ENCODE measurements around the gene CST4.
"Not testable (repeated sequence)": the region's sequence is repeated elsewhere in the genome, so short reads cannot be mapped to it uniquely, and the experiment has no call there.

Gene CST4

DNA sequence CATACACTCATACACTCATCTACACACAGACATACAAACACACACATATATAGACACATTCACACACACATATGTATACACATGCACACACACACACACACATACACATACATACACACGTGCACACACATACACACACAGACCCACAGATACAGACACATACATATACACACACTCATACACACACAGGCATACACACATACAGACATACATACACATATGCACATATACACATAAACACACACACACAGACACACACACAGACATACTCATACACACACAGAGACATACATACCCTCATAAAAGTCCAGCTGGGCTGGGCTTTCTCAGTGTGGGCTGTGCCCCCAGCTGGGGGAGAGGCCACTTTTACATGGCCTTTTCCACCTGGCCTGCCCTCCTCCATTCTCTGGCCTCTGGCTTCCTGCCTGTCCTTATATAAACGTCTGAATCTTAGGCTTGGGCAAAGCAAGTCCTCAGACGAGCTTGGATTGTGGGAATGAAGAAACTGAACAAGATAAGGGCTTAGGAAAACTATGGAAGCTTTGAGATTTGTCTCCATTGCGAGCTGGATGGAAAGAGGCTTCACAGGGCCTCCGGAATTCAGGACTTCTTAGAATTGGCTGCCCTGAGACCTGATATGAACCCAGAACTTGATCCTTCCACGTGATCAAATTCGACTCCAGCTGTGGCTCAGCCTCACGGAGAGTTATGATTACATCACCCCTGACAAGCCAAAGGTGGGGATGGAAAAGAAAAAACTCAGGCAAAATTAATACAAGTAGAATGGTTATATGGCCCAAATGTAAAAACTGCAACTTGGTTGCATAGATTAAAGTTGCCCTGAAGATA lies 28.6 kb downstream of the CST4 start:
- no peak for DNase-seq (ENCODE audit: low read depth)

DNA sequence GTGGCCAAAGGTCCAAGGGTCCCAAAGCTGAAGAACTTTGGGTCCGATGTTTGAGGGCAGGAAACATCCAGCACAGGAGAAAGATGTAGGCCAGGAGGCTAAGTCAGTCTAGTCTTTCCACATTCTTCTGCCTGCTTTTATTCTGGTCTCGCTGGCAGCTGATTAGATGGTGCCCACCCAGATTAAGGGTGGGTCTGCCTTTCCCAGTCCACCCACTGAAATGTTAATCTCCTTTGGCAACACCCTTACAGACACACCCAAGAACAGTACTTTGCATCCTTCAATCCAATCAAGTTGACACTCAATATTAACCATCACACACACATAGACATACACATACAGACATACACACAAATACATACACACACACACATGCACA lies 29.2 kb downstream of the CST4 start:
- DNase-seq (ENCODE audit: low read depth) = not testable (repeated sequence)

DNA sequence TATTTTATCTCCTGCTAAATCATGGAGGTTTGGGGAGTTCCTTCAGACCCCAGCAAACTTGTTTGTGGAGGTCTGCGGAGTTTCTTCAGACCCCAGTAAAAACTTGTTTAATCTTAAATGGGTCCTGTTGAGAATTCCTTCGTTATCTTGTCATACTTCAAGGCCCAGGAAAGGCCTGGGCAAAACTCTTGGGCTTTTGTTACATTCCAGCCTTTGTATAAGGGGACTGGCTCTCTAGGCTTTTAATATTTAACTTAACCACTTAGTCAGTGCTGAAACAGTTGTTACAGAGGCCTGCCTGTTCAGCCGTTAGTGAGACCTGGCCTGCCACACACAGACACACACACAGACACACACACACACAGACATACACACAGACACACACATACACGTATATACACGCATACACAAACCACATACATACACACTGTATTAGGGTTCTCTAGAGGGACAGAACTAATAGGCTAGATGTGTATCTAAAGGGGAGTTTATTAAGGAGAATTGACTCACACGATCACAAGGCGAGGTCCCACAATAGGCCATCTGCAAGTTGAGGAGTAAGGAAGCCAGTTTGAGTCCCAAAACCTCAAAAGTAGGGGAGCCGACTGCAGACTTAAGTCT lies 29.7 kb downstream of the CST4 start:
- DNase-seq (ENCODE audit: low read depth) = no peak

DNA sequence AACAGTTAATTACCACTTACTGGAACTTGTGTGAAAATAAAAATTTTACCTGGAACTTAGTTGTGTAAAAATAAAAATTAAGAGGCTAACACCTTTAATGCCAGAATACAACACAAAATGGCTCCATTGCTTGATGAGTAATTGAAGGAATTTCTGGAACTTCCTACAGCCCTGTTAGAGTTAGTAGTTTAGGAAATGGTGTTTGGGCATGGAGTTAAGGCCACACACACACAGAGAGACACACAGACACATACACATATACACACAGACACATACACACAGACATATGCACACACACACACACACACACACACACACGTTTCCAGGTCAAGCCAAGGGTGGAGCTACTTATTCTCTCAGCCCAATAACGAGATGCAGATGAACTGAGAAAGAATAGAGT lies 30.5 kb downstream of the CST4 start:
- DNase-seq (ENCODE audit: low read depth) = no peak

DNA sequence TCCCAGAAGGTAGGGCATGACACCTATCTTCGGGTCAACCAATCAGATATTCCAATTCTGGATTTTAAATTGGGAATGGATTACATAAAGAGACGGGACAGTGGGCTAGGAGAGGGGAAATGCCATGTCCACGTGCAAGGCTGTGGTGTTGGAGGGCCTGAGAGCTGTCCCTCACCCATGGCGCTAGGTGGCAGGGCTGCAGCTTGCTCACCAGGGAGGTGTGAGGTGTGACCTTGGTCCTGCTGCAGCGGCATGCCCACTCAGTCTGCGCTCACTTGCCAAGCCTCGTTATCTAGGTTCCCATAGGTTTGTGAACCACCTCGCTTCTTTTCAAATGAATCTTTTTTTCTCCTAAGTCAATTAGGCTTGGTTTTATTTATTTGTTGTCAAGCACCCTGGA lies 31.6 kb downstream of the CST4 start:
- no peak for DNase-seq (ENCODE audit: low read depth)

DNA sequence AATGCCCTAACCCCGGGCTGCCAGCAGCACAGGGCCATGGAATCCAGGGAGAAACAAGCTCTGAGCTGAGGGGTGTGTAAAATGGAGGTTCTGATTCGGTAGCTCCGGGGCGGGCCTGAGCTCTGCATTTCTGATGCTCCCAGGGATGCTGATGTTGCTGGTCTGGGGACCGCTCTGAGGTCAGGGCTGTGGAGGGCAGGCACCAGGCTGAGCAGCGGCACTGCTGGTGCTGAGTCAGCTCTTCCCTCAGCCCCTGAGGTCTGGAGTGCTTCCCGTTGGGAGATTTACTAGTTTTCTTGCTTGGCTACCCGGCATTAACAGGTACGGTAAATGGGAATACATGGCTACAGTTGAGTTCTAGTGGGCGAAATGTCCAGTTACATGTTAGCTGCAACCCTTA lies 32.5 kb downstream of the CST4 start:
- DNase-seq (ENCODE audit: low read depth) = no peak

DNA sequence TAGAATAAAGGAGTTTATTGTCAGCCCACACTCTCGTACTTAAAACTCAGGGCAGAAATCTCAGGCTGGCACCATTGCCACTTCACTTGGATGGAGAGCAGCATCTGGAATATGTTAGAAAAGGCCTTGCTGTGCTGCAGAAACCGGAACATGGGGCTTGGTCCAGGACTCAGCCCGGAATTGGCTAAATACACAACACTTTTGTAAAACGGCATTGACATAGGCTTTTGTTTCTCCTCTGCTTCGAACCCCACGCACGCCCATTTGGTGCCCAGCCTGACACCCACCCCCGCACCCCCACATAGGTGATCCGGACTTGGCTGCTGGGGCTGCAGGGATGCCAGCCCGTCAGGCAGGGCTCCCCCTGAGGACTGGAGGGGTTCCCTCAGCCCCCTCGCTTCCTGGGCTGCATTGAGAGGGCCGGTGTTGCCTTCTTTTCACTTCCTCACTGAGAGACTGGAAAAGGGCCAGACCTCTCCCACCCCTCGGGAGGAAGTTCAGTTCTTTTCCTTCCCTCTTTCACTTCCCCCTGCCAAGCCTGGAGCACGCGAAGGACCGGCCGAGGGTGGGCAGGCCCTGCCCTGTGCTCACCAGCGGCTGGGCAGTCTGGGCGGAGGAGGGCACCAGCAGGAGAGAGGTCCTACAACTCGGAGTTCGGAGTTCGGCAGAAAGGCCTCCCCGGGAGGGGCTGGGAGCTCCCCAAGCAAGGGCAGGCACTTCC lies 33.2 kb downstream of the CST4 start:
- no peak for DNase-seq (ENCODE audit: low read depth)

DNA sequence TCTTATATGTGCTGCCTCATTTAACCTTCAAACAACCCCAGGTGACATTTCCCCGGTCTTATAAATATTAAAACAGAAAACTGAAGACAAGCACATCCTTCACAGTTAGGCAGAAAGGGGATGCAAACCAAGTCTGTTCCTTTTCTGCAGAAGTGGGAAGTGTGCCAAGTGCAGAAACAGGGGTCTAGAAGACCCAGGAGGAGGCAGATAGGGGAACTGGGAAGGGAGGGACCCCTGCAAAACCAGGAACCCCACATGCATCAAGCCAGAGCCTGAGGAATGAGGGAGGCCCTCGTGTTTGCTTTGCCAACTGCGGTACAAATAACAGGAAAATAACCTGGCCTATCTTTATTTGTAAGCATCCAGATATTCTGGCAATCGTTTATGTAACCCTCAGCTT lies 34.1 kb downstream of the CST4 start:
- no peak for DNase-seq (ENCODE audit: low read depth)

DNA sequence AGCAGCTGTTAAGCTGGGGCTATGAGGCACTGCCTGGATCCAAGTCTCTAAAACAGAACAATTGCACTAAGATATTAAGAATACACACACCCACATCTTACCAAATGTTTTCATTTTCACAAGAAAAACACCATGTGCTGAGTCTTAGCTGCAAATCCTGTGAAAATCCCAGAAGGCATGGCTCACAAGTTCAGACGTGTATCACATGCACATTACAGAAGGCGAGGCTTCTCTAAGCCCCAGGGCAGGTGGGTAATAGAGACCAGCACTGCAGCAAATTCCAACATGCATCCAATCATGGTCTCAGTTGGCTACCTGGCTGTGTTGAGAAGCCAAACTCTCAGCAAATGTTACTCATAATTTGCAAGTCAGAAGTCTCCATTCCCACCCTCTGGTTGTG lies 34.8 kb downstream of the CST4 start:
- no peak for DNase-seq (ENCODE audit: low read depth)

DNA sequence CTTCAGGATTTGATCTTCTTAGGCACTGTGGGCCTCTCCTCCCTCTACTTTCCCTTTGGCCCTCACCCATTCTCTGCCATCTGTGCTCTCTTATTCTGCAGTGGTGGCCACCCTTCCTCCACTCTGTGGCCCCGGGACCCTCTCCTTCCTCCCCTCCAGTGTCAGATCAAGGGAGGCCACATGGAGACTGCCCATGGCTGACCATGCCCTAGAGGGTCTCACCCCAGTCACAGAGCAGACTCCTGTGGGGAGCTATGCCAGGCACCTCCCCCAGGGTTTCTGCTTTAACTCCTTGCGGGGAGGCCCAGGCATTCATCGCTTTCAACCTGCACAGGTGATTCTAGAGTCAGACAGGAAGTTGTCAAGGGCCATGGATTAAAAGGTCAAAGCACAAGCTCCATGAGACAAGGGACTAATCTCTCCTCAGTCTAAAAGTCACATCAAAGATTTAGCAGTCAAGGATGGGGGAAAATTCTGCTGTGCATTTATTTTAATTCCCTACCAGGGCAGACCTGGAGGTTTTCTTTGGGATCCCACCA lies 35.4 kb downstream of the CST4 start:
- DNase-seq (ENCODE audit: low read depth) = no peak

DNA sequence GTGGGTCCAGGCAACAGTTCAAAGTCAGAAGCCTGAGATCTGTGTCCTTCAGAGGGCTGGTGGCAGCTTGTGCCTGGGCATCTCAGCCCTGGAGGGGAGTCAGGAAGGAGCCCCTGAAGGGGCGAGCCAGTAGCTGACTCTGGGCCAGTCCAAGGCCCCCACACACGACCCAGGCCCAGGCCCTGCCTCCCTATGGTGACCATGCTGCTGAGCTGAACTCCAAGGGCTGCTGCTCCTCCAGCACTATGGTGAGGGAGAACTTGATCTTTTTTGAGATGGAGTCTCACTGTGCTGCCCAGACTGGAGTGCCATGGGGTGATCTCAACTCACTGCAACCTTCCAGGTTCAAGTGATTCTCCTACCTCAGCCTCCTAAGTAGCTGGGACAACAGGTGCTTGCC lies 35.9 kb downstream of the CST4 start:
- DNase-seq (ENCODE audit: low read depth) = no peak

DNA sequence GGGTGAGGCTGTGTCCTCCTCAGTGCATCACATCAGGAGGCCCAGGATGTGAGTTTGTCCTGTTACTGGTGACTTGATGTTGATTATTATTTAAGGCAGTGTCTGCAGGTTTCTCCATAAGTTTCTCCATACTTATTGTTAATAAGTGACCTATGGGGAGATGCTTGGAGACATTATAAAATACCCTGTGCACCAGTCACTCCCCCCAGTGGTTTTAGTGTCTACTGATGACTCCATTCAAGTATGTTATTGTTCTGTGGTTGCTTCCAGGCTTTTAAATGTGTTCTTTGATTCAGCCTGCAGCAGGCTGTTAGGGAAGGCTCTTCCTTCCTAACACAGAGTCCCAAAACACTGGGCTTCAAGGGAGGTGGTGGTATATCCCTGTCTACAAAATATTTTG lies 36.5 kb downstream of the CST4 start:
- no peak for DNase-seq (ENCODE audit: low read depth)

DNA sequence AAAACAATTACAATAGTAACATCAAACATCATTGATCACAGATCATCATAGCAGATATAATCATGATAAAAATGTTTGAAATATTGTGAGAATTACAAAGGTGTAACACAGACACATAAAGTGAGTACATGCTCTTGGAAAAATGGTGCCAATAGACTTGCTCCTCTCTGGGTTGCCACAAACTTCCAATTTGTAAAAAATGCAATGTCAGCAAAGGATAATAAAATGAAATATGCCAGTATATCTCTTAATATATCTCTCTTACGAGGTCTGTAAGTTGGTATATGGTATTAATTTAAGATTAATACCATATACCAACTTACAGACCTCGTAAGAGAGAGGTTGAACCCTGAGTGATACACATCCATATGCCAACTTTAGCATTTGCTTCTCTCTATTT lies 37.7 kb downstream of the CST4 start:
- DNase-seq (ENCODE audit: low read depth) = no peak

DNA sequence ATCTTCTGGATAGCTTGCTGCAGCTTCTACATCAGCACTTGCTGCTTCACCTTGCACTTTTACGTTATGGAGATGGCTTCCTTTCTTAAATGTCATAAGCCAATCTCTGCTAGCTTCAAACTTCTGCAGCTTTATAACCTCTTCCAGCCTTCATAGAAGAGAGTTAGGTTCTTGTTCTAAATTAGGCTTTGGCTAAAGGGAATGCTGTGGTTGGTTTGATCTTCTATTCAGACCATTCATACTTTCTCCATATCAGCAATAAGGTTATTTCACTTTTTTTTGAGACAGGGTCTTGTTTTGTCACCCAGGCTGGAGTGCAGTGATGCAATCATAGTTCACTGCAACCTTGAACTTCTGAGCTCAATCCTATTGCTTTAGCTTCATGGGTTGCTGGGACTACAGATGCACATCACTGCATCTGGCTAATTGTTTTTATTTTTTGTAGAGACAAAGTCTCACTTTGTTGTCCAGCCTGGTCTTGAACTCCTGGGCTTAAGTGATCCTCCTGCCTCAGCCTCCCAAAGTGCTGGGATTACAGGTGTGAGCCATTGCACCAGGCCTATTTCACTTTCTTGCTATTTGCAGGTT lies 38.9 kb downstream of the CST4 start:
- no peak for DNase-seq (ENCODE audit: low read depth)

DNA sequence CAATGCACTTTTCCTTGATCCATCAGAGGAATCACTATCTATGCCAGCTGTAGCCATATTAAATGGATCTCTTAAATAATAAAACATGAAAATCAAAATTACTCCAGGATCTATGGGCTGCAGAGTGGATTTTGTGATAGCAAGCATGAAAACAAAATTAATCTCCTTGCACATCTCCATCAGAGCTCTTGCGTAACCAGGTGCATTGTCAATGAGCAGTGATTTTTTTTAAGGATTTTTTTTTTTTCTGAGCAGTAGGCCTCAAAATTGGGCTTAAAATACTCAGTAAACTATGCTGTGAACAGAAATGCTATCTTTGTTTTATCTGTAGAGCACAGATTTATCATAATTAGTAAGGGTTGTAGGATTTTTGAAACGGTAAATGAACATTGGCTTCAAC lies 39.6 kb downstream of the CST4 start:
- no peak for DNase-seq (ENCODE audit: low read depth)

DNA sequence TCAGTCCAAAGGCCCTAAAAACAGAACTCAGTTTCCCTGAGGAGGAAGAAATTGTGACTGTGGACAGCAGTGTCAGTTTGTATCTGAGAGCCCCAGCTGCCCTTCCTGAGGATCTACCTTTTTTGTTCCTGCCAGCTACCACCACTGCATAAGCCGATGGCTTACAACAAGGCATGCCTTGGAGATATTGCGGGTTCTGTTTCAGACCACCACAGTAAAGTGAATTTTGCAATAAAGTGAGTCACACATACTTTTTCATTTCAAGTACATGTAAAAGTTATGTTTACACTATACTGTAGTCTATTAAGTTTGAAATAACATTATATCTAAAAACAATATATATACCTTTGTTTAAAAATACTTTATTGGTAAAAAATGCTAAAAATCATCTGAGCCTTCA lies 41.5 kb downstream of the CST4 start:
- no peak for DNase-seq (ENCODE audit: low read depth)

DNA sequence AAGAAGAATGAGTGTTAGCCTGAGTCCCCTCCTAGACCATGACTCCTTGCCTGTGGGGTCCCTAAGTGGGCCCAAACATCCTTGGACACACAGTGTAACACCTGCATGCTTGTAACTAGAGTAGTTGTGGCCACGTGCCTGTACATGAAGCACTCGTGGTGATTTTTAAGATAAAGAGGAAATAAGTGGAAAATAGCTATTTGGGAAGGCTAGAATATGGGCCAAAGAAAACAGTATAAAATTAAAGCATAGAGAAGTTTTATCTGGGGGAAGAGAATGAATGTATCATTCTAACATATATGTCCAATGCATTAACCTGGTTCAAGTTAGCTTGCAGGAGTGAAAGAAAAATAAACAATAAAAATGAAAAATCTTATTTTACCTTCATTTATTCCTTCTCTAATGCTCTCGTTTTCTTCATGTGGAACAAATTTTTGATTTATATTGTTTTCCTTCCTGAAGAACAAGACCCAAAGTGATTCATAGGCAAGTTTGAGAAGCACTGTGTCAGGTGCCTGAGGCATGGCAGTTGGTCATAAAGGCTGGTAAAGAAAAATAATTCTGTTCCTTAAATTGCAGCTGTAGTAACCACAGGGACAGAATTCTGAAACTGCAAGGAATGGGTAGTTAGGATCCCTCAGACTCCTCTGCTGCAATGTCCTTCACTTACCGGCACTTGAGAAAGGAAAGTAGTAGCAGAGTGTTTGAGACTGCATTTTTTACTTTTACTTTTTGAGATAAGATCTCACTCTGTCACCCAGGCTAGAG lies 42.5 kb downstream of the CST4 start:
- no peak for DNase-seq (ENCODE audit: low read depth)

DNA sequence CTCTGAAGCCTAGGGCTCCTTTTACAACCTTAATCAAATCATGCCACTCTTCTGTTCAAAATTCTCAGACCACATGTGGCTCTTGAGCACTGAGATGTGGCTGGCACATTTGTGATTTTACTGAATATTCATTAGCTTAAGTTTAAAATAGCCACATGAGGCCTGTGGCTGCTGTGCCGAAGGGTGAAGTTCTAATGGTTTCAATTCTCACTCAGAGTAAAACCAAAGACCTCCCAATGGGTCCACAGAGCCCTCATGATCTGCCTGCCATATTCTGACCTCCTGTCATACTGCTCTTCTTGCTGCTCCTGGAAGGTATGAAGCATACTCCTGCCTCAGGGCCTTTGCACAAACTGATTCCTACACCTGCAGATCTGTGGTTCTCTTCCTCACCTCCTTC lies 43.3 kb downstream of the CST4 start:
- no peak for DNase-seq (ENCODE audit: low read depth)

DNA sequence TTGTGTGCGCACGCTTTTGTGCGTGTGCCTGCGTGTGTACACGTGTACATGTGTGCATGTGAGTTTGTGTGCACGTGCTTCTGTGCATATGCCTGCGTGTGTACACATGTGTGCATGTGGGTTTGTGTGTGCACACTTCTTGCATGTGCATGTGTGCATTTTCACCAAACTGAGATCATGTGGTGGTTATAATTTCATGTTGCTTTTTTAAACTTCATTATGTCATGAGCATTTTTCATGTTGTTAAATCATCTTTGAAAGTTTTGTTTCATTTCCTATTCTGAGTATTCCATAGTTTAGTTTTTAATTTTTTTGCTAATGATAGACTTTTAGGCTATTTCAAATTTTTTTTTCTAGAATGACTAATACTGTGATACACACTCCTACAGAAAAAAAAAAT lies 44.7 kb downstream of the CST4 start:
- DNase-seq (ENCODE audit: low read depth) = no peak

DNA sequence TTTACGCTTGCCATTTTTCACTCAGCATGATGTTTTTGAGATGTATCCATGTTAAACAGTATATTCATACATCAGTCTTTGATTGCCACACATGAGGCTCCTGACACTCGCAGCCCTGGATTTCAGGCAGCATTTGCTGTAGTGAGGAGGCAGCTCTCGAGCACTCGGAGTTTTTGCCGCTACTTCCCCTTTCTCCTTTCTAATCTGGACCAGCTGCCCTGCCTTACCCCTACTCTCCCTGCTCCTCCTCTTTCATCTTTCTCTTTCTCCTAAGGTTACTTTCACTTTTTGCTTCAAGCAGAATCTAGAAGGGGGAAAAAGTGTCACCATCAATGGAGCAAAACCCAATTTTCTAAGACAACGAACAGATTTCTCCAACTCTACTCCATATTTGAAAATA lies 45.2 kb downstream of the CST4 start:
- DNase-seq (ENCODE audit: low read depth) = no peak

DNA sequence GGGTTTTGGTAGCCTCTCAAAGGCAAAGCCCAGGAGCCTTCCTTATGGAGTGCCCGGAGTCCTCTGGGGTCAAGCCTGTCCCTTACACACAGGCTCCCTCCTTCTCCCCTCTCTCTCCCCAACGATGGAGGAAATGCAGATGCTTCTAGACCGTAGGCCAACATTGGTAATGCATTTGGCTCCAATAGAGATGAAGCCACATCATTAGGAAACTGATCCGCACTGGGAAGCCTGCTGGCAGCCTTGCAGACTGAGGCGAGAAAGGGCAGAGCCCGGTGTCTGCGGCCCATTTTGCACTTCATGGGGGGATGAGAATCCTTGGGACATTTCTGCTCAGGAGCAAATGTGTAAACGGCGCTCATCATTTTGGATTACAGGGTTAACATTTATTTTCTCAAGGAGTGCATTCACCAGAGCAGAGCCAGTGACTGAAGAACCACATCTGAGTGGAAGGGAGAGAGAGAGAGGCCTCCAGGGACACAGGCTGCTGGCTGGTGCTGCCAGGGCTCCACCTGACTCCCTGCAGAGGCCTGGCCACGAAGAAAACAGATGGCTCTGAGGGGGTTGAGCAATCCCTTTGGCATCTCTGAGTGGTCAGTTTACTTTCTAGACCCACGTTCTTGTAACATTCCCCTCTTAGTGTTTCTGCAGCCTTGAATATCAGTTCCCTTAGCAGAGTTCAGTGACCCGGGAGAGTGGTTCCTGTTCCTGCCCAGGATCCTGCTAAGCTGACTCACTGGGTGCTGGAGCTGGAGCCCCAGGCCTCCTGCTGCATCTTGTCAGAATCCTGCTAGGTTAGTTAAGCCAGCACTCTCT lies 46.7 kb downstream of the CST4 start:
- no peak for DNase-seq (ENCODE audit: low read depth)
